ENCODE results near the gene EFCAB7.
"Not testable (repeated sequence)": the region's sequence is repeated elsewhere in the genome, so short reads cannot be mapped to it uniquely, and the experiment has no call there.

The EFCAB7 gene

GRCh38 chr1:63548303-63548702 lies 25.0 kb downstream of the EFCAB7 start:
- DNase-seq (ENCODE audit: low read depth) = no peak

- DNase-seq (ENCODE audit: low read depth) = no peak
These were observed 25.6 kb downstream of the EFCAB7 start for GRCh38 chr1:63548877-63549276.

- DNase-seq (ENCODE audit: low read depth) = no peak
These were observed 32.2 kb downstream of the EFCAB7 start for GRCh38 chr1:63555480-63555879.

- DNase-seq (ENCODE audit: low read depth) = no peak
These were observed 34.2 kb downstream of the EFCAB7 start for GRCh38 chr1:63557365-63557987.

- no peak for DNase-seq (ENCODE audit: low read depth)
These were observed 36.0 kb downstream of the EFCAB7 start for GRCh38 chr1:63559357-63559756.

- DNase-seq (ENCODE audit: low read depth) = no peak
These were observed 40.4 kb downstream of the EFCAB7 start for GRCh38 chr1:63563745-63564144.

- DNase-seq (ENCODE audit: low read depth) = no peak
These were observed 45.7 kb downstream of the EFCAB7 start for GRCh38 chr1:63569068-63569467.

- DNase-seq (ENCODE audit: low read depth) = no peak
These were observed 46.5 kb downstream of the EFCAB7 start for GRCh38 chr1:63569640-63570316.

GRCh38 chr1:63572686-63573085 lies 49.4 kb downstream of the EFCAB7 start:
- not testable (repeated sequence) for DNase-seq (ENCODE audit: low read depth)

- DNase-seq (ENCODE audit: low read depth) = not testable (repeated sequence)
These were observed 51.0 kb downstream of the EFCAB7 start for GRCh38 chr1:63574203-63574796.

GRCh38 chr1:63575340-63575826 lies 52.1 kb downstream of the EFCAB7 start:
- no peak for DNase-seq (ENCODE audit: low read depth)

- not testable (repeated sequence) for DNase-seq (ENCODE audit: low read depth)
These were observed 63.0 kb downstream of the EFCAB7 start for GRCh38 chr1:63586326-63586725.

GRCh38 chr1:63590166-63590560 lies 66.8 kb downstream of the EFCAB7 start:
- DNase-seq (ENCODE audit: low read depth) = no peak

- no peak for DNase-seq (ENCODE audit: low read depth)
These were observed 69.4 kb downstream of the EFCAB7 start for GRCh38 chr1:63592536-63593302.

GRCh38 chr1:63593303-63593885 lies 70.1 kb downstream of the EFCAB7 start, which contains the start of gene PGM1:
PGM1 (plus strand) TSS chr1:63593411; CDS start chr1:63593489, 78 bp downstream.
- DNase-seq (ENCODE audit: low read depth) = peak; percentile 56

GRCh38 chr1:63593886-63594605 lies 70.7 kb downstream of the EFCAB7 start:
- peak; percentile 62 for DNase-seq (ENCODE audit: low read depth)

GRCh38 chr1:63595435-63595834 lies 72.1 kb downstream of the EFCAB7 start:
- no peak for DNase-seq (ENCODE audit: low read depth)

GRCh38 chr1:63599799-63600198 lies 76.5 kb downstream of the EFCAB7 start:
- no peak for DNase-seq (ENCODE audit: low read depth)

- DNase-seq (ENCODE audit: low read depth) = no peak
These were observed 76.9 kb downstream of the EFCAB7 start for GRCh38 chr1:63600248-63600647.

GRCh38 chr1:63601061-63601460 lies 77.7 kb downstream of the EFCAB7 start:
- no peak for DNase-seq (ENCODE audit: low read depth)

- DNase-seq (ENCODE audit: low read depth) = no peak
These were observed 78.1 kb downstream of the EFCAB7 start for GRCh38 chr1:63601463-63601862.

All from T-helper 22 cell (primary cell).